GM18519 (cell line): ENCODE data around the gene ARHGEF12.

Source experiments
- ATAC-seq: cut with Tn5 transposase; IDR thresholded peaks from one replicate; pipeline ENCODE4 v1.9.1; 2021; ENCODE audit warnings: mild to moderate bottlenecking, moderate library complexity; ENCODE audit not compliant: unreplicated experiment, low FRiP score

ARHGEF12 gene

DNA sequence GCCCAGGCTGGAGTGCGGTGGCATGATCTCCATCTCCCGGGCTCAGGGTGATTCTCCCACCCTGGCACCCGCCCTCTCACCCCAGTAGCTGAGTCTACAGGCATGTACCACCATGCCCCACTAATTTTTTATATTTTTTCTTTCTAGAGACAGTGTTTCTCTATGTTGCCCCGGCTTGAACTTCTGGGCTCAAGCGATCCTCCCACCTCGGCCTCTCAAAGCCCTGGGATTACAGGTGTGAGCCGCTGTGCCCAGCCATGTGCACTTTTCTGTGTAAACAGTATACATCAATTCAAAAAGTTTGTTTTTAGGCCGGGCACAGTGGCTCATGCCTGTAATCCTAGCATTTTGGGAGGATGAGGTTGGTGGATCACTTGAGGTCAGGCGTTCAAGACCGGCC, 190.0 kb downstream of the ARHGEF12 start:
- no peak for ATAC-seq

DNA sequence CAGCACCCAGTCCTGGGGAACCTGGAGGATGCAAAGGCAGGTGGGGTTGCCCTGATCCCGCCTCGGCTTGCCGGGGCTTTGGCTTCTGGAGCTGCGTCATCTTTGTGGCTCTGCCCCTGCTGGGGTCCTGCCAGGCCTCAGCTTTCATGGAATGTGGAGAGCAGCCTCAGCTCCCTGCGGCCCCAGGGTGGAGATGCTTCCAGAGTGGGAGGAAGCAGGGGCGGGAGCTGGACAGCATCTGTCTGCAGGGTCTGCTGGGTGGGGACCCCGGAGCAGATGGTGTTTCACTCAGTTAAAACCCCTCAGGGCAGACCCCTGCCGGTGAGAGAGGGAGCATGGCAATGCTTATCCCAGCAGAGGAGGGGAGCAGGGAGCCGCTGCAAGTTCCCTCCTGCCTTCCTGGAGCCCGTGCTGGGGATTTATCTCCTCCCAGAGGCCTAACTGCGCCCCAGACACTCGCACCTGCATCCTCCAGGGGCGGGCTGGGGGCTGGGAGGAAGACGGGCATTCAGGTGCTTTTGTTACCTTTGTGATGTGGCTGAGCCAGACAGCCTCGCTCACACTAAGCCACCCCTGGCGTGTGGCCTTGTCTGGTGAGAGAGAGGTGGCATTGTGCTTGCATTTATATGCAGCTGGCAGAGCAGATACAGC, 191.0 kb downstream of the ARHGEF12 start:
- ATAC-seq: no peak

- ATAC-seq: no peak
Observed at GRCh38 chr11:120528749-120529148, 192.5 kb downstream of the ARHGEF12 start.

- no peak for ATAC-seq
Observed at GRCh38 chr11:120529214-120529613, 193.0 kb downstream of the ARHGEF12 start.

- ATAC-seq: no peak
Observed at GRCh38 chr11:120529911-120530310, 193.7 kb downstream of the ARHGEF12 start.

GRCh38 chr11:120532082-120532831, 196.0 kb downstream of the ARHGEF12 start:
- ATAC-seq: no peak

GRCh38 chr11:120532832-120533196, 196.6 kb downstream of the ARHGEF12 start:
- no peak for ATAC-seq

GRCh38 chr11:120536091-120536796, 200.0 kb downstream of the ARHGEF12 start:
- no peak for ATAC-seq

- ATAC-seq: no peak
Observed at GRCh38 chr11:120536797-120537169, 200.6 kb downstream of the ARHGEF12 start.

- ATAC-seq: no peak
Observed at GRCh38 chr11:120537996-120538395, 201.8 kb downstream of the ARHGEF12 start.

DNA sequence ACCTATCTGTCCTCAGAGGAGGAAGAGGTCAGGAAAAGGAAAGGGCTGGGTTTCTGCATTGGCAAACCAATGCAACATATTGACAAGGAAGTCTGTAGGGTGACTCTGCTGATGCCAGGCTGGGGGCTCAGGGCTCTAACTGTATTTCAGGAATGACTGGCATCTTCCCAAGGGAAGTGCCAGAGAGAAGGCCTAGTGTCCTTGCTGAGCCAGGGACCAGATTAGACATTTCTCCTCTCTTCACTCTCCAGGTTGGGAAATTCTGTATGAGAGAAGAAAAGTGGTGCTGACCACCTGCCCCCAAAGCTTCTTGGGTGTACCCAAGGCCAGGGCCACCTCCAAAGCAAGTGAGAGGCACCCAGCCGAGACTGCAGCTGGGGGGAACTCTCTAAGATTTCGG, 202.5 kb downstream of the ARHGEF12 start:
- ATAC-seq: no peak
